GM04503 (cell line): ENCODE measurements around the gene AHSA1.

Source experiments
- DNase-seq: peaks from one replicate; pipeline ENCODE4 v3.0.0-alpha.2; 2012; ENCODE audit warnings: low read depth

Gene AHSA1

DNA sequence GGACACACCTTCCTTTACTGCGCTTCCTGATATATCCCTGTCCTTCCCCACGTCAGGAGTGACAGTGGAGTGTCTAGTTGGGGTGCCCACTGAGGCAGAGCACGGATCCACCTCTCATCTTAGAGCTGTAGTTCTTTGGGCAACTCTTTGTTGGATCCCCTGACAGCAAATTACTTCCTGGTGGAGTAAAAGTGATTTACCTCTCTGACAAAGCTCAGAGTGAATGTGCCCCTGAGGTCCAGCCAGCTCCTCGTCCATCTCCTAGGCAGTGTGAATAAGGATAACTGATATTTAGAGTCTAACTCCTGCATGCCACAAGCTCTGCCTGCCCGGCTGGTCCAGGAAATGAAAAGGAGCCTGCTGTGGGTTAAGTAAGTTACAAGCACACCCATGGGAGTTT, 16.0 kb downstream of the AHSA1 start:
- DNase-seq = no peak

- DNase-seq = no peak
Measured at GRCh38 chr14:77474479-77475177, 16.7 kb downstream of the AHSA1 start.

GRCh38 chr14:77475432-77476115, 17.7 kb downstream of the AHSA1 start:
- no peak for DNase-seq

- no peak for DNase-seq
Measured at GRCh38 chr14:77478029-77478428, 20.1 kb downstream of the AHSA1 start.

GRCh38 chr14:77478796-77479195, 20.9 kb downstream of the AHSA1 start:
- no peak for DNase-seq

GRCh38 chr14:77482422-77482821, 24.5 kb downstream of the AHSA1 start:
- DNase-seq = no peak

GRCh38 chr14:77485256-77485655, 27.4 kb downstream of the AHSA1 start:
- no peak for DNase-seq

DNA sequence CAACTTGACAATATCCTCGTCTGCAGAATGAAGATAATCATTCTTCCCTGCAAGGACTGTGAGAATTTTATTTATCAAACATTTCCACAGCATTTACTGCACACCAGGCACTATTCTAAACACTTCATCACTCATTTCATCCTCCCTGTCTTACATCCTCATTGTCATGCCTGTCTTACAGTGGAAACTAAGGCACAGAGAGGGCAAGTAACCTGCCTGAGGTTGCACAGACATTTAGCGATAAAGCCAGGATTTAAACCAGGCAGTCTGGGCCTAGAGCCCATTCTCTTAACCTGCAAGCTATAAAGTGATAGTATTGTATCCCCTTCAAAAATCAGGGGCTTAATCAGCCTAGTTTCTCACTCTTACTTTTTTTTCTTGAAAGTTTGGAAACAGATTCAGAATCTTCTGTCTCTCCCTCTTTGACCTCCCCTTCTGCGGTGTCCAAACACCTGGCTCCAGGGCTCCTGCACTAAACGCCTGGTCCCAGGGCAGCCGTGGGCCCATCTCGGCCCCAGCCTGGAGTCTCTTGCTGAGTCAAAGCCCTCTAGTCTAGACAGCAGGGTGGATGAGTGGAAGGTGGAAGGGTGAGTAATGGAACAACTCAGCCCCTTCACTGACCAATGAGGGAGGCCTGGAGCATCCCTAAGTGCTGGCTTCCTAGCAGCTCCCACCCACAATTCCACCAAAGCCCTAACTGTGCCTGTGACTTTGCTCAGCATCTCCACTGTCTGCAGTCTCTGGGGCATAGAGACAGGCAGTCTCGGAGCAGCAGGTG, 28.2 kb downstream of the AHSA1 start:
- DNase-seq = peak; percentile 30

GRCh38 chr14:77488558-77488957, 30.7 kb downstream of the AHSA1 start:
- DNase-seq = no peak

GRCh38 chr14:77489041-77489440, 31.1 kb downstream of the AHSA1 start:
- no peak for DNase-seq

DNA sequence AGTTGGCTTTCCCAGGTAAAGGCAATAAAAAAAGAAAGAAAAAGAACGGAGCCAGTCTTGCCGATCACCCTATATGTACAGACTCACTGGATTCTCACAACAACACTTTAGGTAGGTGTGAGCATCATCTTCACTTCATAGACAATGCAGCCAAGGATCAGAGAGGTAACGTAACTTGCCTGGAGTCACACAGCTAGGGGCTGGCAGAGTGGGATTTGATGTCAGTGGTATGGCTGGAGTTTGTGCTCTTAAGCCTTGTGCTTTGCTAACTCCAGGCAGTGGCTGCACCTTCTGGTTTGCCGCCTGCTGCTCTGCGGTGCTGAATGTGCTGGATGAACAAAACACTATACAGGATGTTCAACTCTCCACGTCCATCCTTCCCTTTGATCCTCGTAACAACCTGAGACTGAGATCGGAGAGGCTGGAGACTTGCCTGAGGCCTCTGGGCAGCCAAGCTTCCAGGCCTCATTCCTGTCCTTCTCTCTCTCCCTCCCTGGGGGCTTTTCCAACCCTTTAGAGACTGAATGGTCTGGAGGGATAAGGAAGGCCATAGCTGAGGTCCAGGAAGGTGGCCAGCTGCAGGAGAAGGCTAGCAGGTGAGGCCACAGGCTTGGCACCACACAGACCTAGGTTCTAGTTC, 32.6 kb downstream of the AHSA1 start:
- DNase-seq = no peak

DNA sequence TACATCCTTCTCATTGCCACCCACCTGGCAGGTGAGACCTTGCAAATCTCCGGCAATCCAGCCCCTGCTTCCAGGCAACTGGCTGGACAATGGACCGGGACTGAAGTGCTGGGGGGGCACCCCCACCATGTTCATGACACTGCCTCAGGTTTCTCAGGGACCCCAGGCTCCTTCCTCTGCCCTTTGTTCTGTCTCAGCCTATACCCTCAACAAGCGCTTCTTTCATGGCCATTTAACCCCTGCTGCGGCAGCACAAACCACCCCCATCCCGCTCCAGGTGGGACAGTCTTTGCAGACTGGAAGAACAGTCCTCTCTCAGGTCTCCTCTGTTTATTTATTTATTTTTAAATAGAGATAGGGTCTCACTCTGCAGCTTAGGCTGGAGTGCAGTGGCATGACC, 33.2 kb downstream of the AHSA1 start:
- no peak for DNase-seq

GRCh38 chr14:77495334-77495733, 37.4 kb downstream of the AHSA1 start:
- DNase-seq = no peak

DNA sequence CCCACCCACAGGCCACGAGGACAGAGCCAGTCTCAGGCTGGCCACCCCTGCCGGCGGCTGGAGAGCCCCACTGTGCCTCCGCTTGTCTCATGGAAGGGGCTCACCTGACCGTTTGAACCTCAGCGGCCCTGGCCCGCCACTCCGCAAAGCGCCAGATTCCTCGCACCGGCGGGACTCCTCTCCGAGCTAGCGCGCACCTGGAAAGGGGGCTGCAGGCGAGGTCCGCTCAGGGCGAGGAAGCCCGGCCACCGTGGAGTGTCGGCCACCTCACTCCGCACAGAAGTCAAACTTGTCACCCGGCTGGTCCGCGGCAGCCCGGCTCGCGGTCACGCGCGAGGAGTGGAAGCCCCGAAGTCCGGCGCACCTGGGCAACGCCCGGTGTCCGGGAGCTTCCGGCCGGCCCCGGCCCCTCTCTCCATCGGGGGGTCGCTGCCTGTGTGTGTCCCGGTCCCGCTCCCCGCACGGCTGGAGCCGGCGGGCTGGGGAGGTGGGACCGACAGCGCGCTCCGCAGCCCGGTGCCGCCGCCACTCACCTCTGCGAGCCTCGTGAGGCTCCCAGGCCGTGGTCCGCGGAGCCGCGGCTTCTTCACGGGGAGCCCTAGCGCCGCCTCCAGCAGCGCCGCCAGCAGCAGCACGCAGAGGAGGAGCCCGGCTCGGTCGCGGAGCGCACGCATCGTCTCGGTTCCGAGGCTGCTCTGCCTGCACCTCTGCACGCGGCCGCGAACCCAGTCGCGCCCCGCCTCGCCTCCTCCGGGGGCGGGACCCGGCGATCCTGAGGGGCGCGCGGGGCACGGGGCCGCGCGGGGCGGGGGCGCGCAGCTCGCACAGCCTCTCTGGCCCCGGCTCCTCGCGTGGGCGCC, 40.5 kb downstream of the AHSA1 start, which contains the start of gene ISM2:
Gene ISM2 (minus strand): TSS at position 697 of the 860 bp plus-strand sequence. CDS start 23 bp downstream, at position 674.
- no peak for DNase-seq

- no peak for DNase-seq
Measured at GRCh38 chr14:77498984-77499527, 41.2 kb downstream of the AHSA1 start.

GRCh38 chr14:77502109-77502782, 44.4 kb downstream of the AHSA1 start:
- DNase-seq = no peak

DNA sequence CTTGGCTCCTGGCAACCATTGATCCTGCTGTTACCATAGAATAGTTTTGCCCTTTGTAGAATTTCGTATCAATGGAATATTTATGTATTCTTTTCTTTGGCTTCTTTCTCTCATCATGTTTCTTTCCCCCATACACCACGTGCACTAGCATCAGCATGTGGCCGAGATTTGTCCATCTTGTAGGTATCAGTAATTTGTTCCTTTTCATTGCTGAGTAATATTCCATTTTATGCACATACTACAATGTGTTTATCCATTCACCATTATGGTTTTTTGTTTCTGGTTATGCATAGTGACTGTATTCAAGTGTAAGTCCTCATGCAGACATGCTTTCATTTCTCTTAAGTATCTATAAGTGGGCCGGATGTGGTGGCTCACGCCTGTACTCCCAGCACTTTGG, 45.2 kb downstream of the AHSA1 start:
- no peak for DNase-seq

- no peak for DNase-seq
Measured at GRCh38 chr14:77505031-77505430, 47.1 kb downstream of the AHSA1 start.

DNA sequence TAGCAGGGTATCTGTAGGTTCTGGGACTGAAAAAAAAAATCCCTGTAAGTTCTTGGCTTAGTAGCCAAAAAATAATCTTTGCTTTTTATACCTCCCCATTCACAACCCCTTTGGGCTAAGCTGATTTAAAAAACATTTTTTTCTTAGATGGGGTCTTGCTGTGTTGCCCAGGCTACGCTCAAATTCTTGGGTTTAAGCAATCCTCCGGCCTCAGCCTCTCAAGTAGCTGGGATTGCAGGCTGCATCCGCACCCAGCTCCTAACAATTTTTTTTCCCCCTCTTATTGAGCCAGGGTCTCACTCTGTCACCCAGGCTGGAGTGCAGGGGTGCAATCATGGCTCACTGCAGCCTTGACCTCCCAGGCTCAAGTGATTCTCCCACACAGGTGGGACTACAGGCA, 49.9 kb downstream of the AHSA1 start:
- no peak for DNase-seq

- peak; percentile 21 for DNase-seq
Measured at GRCh38 chr14:77508249-77508648, 50.4 kb downstream of the AHSA1 start.

- DNase-seq = no peak
Measured at GRCh38 chr14:77508876-77509275, 51.0 kb downstream of the AHSA1 start.
